ENCODE data around the gene TFB2M.

TFB2M gene

GRCh38 chr1:246516126-246516525 is 49.9 kb downstream of the TFB2M start:
- in situ Hi-C loops (cut with MboI; ENCODE audit: low sequenced_read_pairs), result no loop called here

GRCh38 chr1:246515390-246516005 is 50.6 kb downstream of the TFB2M start:
- in situ Hi-C loops (cut with MboI; ENCODE audit: low sequenced_read_pairs), result no loop called here

- in situ Hi-C loops (cut with MboI; ENCODE audit: low sequenced_read_pairs), result no loop called here
Measured at GRCh38 chr1:246513619-246514343, 52.3 kb downstream of the TFB2M start.

- in situ Hi-C loops (cut with MboI; ENCODE audit: low sequenced_read_pairs), result no loop called here
Measured at GRCh38 chr1:246513041-246513440, 53.0 kb downstream of the TFB2M start.

DNA sequence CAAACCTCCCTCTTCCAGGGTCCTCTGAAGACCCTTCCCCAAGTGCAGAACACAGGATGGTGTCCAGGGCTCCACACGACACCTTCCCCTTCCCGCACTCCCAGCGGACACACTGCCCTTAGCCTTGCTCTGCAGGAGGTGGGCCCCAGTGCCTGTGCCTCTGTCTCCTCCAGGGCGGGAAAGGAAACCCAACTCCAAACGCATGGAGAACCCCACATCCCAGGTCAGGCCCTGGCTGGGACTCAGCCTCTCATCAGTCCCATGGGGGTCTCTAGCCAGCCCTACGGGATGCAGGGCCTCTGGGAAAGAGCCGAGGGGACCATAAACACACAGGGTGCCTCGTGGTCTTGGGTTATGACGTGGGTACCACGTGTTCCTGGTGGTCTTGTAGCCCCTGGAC is 53.4 kb downstream of the TFB2M start:
- in situ Hi-C loops (cut with MboI; ENCODE audit: low sequenced_read_pairs), result no loop called here

DNA sequence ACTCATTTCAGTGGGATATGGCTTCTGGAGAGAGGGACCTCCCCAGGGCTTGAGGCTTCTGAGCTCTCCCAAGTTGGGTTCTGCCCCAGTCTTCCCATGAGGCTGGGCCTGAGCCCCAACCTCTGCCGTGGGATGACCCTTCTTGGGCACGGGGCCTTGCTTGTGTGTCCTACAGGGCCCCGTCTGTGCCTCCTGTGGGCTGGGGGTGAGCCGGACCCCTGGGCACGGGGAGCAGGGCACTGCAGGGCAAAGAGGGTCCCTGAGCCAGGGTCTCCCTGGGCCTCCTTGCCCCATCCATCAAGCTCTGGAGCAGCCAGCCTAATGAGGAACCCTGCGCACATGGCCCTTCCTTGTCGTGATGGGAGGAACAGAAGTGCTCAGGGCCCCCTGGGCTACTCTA is 53.8 kb downstream of the TFB2M start:
- in situ Hi-C loops (cut with MboI; ENCODE audit: low sequenced_read_pairs), result no loop called here

DNA sequence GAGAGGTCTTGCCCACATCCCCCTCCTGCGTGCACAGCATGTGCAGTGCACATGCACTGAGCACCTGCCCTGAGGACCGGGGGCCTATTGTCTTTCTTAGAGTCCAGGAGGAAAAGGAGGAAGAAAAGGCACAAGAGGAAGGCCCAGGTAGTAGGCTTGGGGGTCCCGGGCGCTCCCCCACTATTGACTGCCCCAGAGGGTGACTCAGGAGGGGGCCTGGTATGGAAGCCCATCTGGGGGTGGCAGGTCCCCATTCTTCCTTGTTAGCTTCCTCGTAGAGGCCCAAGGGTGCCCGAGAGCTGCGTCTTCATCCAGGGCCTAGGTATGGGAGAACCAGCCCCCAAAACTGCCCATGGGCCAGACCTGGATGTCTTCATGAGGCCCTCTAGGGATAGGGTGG is 54.9 kb downstream of the TFB2M start:
- in situ Hi-C loops (cut with MboI; ENCODE audit: low sequenced_read_pairs), result no loop called here

GRCh38 chr1:246510147-246511030 is 55.7 kb downstream of the TFB2M start:
- in situ Hi-C loops (cut with MboI; ENCODE audit: low sequenced_read_pairs), result no loop called here

DNA sequence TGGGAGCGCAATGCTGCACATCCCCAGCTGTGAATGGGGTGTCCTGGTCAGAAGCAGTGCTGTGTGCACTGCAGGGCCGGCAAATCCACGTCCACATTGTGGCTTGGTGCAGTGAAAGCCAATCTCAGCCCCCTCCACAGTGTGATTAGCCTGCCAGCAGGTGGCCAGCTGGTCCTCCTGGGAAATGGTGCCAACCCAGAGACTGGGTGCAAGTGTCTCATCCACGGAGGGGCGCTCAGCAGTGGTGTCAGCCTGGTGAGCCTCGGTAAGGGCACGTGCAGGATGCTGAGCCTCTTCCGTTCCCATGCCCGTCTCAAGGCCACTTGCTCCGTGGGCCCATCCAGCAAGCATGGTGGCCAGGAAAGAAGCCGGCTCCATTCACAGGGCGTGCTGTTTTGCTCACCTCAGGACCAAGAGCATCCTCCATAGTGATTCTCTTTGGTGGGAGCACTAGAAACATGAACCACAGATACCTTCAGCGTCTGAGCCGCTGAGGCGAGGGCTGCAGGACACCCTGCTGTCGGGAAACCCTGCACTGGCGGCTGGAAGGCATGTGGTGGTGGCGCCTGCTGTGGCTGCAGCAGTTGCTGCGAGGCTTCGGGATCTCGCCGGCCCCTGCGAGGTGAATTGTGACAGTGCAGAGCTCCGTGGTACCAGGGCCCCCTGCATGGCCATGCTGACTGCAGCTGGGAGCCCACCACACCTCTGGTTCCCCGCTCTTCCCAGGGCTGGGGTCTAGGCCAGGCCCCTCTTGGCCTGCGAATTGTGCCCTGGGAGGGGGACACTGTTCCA is 57.0 kb downstream of the TFB2M start:
- in situ Hi-C loops (cut with MboI; ENCODE audit: low sequenced_read_pairs), result no loop called here

- in situ Hi-C loops (cut with MboI; ENCODE audit: low sequenced_read_pairs), result no loop called here
Measured at GRCh38 chr1:246506674-246507481, 59.2 kb downstream of the TFB2M start, which contains the start of gene SMYD3. Gene SMYD3, minus strand, starts transcription at chr1:246507279.

DNA sequence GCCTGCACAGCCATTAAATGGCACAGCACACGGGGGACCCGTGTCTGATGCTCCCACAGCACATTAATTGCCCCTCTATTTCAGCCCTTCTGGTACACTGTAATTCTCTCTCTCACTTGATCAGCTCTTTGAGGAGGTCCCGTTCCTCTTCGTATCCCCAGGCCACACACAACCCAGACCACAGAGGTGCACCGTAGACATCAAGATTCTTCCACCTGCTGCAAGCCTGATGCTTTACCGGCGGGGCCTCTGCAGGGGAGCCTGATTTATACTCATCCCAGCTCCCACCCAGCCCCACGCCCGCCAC is 59.7 kb downstream of the TFB2M start:
- in situ Hi-C loops (cut with MboI; ENCODE audit: low sequenced_read_pairs), result no loop called here

DNA sequence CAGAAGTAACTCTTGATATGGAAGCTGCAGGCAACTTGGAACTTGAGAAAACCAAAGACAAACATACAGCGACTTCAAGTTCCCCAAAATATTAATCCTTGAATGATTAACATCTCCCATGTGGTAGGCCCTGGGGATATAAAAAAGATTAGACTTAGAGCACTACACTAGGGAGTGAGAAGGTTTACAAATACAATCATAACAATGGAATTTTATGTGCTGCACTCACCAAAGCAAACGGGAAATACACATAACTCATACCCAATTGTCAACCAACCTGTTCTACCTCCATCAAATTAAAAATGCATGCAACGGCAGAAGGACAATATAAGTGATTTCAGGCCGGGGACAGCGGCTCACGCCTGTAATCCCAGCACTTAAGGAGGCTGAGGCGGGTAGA is 62.7 kb downstream of the TFB2M start:
- in situ Hi-C loops (cut with MboI; ENCODE audit: low sequenced_read_pairs), result no loop called here

DNA sequence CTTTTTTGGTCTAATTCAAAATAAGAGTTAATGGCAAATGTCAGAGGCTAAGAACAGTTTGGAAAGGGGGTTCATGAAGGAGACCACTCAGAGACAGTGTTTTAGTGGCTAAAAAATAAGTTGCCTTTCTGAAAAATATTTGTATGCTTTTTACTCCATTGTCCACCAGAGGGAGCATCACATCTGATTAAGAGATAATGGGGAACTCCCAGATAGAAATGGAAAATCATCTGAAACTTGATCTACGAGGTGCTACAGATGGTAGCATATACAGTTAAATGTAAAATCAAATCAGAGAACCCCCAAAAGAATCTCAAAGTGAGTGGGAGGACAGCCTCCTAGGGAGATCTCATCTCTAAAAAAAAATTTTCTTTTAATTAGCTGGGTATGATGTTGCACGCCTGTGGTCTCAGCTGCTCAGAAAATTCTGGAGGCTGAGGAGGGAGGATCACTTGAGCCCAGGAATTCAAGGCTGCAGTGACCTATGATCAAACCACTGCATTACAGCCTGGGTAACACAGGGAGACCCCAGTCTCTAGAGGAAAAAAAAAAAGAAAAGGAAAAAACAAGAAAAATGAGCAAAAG is 68.6 kb downstream of the TFB2M start:
- in situ Hi-C loops (cut with MboI; ENCODE audit: low sequenced_read_pairs), result loop anchor here (10.0 kb wide), 1 partner anchor 247 kb away; no protein-coding TSS in a partner anchor

- in situ Hi-C loops (cut with MboI; ENCODE audit: low sequenced_read_pairs), result loop anchor here (10.0 kb wide), 1 partner anchor 252 kb away; no protein-coding TSS in a partner anchor
Measured at GRCh38 chr1:246492611-246493245, 73.3 kb downstream of the TFB2M start.

GRCh38 chr1:246491551-246492053 is 74.5 kb downstream of the TFB2M start:
- in situ Hi-C loops (cut with MboI; ENCODE audit: low sequenced_read_pairs), result loop anchor here (10.0 kb wide), 1 partner anchor 253 kb away; no protein-coding TSS in a partner anchor
